Measurements from ENCODE around the gene SPATC1L. TPM values are rescaled to one million over a fixed set of nuclear protein-coding genes. Genes with fewer than 3 reads are reported as not detected.

SPATC1L gene
- total RNA-seq, 2 donors from 2014 or later: 4.4 to 9.6 TPM

DNA sequence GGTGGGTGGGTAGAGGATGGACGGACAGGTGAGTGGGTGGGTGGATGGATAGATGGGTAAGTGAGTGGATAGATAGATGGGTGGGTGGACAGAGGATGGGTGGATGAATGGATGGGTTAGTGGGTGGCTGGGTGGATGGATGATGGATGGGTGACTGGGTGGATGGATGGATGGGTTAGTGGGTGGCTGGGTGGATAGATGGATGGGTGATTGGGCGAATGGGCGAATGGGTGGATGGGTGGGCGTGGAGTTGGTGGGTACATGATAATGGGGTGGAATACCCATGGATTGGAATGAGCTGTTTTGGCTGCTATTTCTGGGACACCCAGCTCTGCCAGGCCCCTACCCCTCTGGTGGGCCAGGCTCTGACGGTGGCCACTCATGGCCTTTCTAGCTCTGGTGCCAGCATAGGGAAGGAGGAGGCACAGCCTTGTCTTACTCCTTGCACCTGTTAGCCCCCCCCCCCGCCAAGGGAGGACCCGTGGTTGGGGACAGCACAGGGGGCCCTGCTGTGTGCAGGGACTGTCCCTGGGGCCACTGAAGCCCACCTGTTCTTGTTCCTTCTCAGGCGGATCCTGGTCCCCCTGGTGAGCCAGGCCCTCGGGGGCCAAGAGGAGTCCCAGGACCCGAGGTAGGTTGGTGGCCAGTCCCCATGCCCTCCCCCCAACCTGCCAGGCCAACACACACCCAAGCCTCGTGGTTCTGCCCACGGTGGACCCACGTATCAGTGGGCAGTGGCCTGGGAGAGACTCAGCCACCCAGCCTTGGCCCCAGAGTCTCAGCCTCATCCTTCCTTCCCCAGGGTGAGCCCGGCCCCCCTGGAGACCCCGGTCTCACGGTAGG is 60.0 kb downstream of the SPATC1L start:
- Histone ChIP-seq H3K9me3 (no peaks in the 10 kb centered on the region), H3K27me3 (no peaks in the 10 kb centered on the region), H3K36me3 (replicated peaks in 1 of 2; ENCODE audit: insufficient read depth in 1 of 2, low read depth in 2 of 2) (no peaks in the 10 kb centered on the region), H3K27ac (no peak overlapping the region), H3K4me1 (no peaks in the 10 kb centered on the region), H3K4me3 (no peak overlapping the region)
- intact Hi-C loops (cut with DNase I): no loop called here
- peak in 3 of 4 donors; percentile 3 to 6 (median 5) for DNase-seq
- 75 to 80% methylated on average over 6 to 14 of the region's 16 CpGs for WGBS, 2 donors
- ATAC-seq: no peak
- TF ChIP-seq POLR2A (IDR thresholded peaks at IDR 0.05): no peak
- TF ChIP-seq, protein P1, sequence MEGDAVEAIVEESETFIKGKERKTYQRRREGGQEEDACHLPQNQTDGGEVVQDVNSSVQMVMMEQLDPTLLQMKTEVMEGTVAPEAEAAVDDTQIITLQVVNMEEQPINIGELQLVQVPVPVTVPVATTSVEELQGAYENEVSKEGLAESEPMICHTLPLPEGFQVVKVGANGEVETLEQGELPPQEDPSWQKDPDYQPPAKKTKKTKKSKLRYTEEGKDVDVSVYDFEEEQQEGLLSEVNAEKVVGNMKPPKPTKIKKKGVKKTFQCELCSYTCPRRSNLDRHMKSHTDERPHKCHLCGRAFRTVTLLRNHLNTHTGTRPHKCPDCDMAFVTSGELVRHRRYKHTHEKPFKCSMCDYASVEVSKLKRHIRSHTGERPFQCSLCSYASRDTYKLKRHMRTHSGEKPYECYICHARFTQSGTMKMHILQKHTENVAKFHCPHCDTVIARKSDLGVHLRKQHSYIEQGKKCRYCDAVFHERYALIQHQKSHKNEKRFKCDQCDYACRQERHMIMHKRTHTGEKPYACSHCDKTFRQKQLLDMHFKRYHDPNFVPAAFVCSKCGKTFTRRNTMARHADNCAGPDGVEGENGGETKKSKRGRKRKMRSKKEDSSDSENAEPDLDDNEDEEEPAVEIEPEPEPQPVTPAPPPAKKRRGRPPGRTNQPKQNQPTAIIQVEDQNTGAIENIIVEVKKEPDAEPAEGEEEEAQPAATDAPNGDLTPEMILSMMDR (IDR thresholded peaks at IDR 0.05): no peak

DNA sequence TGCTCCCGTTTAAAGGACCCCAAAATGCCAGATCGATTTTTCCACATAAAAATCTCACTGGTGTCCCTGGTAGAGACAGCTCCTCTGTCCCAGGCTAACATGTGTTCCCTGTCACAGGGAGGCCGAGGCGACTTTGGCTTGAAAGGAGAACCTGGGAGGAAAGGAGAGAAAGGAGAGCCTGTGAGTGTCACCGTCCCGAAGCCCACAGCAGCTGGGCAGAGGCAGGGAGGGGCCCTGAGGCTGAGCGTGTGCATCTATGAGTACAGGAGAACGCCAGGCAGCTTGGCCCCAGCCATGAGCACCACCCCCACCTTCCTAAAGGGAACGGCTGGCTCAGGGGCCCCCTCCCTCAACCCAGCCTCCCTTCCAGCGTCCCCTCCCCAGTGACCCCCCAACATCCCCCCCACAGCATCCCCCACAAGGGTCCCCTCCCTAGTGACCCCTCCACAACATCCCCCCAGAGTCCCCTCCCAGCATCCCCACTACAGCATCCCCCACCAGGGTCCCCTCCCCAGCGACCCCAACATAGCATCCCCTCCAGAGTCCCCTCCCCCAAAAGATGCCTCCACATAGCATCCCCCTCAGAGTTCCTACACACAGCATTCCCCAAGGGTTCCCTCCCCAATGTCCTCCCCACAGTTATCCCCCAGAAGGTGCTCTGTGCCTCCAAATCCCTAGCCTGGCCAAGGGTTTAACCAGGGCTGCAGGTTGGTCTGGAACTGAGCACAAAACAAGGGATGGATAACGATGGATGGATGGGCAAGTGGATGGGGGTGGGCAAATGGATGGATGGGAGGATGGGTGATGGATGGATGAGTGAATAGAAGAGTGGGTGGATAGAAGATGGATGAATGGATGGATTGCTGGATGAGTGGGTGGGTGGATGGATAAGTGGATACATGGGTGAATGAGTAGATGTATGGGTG is 61.2 kb downstream of the SPATC1L start:
- TF ChIP-seq POLR2A (IDR thresholded peaks at IDR 0.05): no peak
- TF ChIP-seq, protein P1 (IDR thresholded peaks at IDR 0.05): no peak
- ATAC-seq (no peak), DNase-seq (peak in 1 of 4 donors; percentile 0)
- intact Hi-C loops (cut with DNase I): no loop called here
- no peaks in the 10 kb centered on the region for H3K36me3 ChIP-seq (replicated peaks in 1 of 2; ENCODE audit: insufficient read depth in 1 of 2, low read depth in 2 of 2)
- H3K9me3 ChIP-seq: no peaks in the 10 kb centered on the region
- H3K27me3 ChIP-seq: no peaks in the 10 kb centered on the region
- no peaks in the 10 kb centered on the region for H3K4me1 ChIP-seq
- no peak overlapping the region for H3K27ac ChIP-seq
- WGBS, 2 donors: 70 to 73% methylated on average over 12 of the region's 12 CpGs
- no peak overlapping the region for H3K4me3 ChIP-seq

DNA sequence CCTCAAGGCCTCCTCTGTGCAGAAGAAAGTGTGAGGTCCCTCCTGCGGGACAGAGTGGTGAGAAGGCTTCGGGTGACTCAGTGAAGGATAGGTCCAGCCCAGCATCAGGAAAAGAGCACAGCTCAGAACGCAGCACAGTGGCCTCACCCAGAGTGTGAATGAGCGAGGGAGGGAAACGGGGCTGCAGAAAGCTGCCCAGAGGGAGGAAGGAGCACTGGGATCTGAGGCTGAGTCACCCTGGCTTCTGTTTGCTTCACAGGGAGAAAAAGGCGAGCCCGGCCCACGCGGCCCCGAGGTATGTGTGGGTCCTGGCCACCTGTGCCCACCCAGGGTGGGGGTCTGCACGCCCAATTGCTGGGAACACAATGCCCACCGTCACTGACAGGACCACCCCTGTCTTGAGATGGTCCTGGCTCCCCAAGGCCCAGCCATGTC is 62.0 kb downstream of the SPATC1L start:
- no peak overlapping the region for H3K4me3 ChIP-seq
- no peaks in the 10 kb centered on the region for H3K27me3 ChIP-seq
- H3K4me1 ChIP-seq: no peaks in the 10 kb centered on the region
- intact Hi-C loops (cut with DNase I): no loop called here
- DNase-seq (peak in 3 of 4 donors; percentile 3 to 7 (median 5)), ATAC-seq (no peak)
- TF ChIP-seq, protein P1 (IDR thresholded peaks at IDR 0.05): no peak
- TF ChIP-seq POLR2A (IDR thresholded peaks at IDR 0.05): no peak
- WGBS, 2 donors: 71 to 78% methylated on average over 9 to 12 of the region's 12 CpGs
- H3K9me3 ChIP-seq: no peaks in the 10 kb centered on the region
- H3K27ac ChIP-seq: no peak overlapping the region
- no peaks in the 10 kb centered on the region for H3K36me3 ChIP-seq (replicated peaks in 1 of 2; ENCODE audit: insufficient read depth in 1 of 2, low read depth in 2 of 2)

DNA sequence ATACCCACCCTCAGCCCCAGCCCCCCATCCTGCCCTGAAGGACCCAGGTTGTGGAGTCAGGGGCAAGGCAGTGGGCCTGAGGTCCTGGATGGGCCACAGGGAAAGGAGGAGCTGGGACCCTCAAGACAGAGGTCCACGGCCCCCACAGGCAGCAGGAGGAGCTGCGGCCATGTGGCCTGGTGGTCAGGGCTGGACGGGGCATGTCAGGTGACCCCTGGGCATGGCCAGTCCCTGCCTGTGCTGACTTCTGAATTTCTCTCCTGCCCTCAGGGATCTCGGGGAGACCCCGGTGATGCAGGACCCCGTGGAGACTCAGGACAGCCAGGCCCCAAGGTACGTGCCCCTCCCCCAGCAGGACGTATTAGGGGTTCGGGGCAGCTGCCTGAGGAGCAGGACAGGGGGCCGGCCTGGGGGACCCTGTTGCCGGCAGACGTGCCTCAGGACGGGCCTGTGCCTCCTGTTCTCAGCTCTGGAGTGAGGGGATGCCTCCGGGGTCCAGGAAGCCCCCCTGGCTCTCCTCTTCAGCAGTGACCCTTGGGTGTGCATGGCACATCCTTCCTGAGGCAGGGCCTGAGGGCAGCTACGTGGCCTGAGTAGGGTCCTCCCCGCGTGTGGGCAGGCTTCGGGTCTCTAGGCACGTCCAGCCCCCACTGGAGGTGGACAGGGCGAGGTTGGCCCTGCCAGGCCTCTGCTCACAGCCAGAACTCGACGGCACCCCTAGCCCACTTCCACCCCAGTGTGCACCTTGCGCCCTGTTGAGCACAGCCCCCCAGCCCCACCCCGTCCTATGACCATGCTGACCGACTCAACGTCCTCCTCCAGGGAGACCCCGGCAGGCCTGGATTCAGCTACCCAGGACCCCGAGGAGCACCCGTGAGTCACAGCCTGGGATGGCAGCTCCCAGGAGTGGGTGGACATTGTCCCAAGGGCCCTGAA is 62.7 kb downstream of the SPATC1L start:
- Histone ChIP-seq H3K9me3 (no peaks in the 10 kb centered on the region), H3K36me3 (replicated peaks in 1 of 2; ENCODE audit: insufficient read depth in 1 of 2, low read depth in 2 of 2) (no peaks in the 10 kb centered on the region), H3K27ac (no peak overlapping the region), H3K4me1 (no peaks in the 10 kb centered on the region), H3K27me3 (no peaks in the 10 kb centered on the region), H3K4me3 (no peak overlapping the region)
- WGBS, 2 donors: 48 to 69% methylated on average over 7 to 23 of the region's 29 CpGs
- intact Hi-C loops (cut with DNase I): no loop called here
- ATAC-seq: no peak
- DNase-seq: peak in 3 of 4 donors; percentile 3 to 8 (median 5)
- no peak for TF ChIP-seq POLR2A (IDR thresholded peaks at IDR 0.05)
- TF ChIP-seq, protein P1 (IDR thresholded peaks at IDR 0.05): no peak
